K562 (cell line): ENCODE data around the gene DIP2A. TPM values are rescaled to one million over a fixed set of nuclear protein-coding genes. Genes with fewer than 3 reads are reported as not detected.
A peak's percentile ranks its signal among the peaks of the same experiment; 100 is the strongest.

Experiments
- ATAC-seq: fragments of 200-7000 bp; cut with Tn5 transposase; 3 replicates; pipeline ENCODE4 v1.9.1; 2020; ENCODE audit warnings: moderate library complexity
- BruUV-seq: library from RNA; stranded (reverse); fragments of 400-500 nt; replicated peaks from 2 replicates; lab custom pipeline; 2021; lab: Mats Ljungman, UMichigan
- CTCF ChIA-PET: fragments of 300-600 bp; formaldehyde crosslinking; extraction: SDS; loops from one replicate; lab custom pipeline; 2021; ENCODE audit warnings: low intra/inter-chr PET ratio; lab: Yijun Ruan, JAX
- POLR2A ChIA-PET: fragments of 300-600, 350-650 bp; sonication (Branson Sonifier 250); formaldehyde crosslinking; extraction: SDS; loops from one replicate; lab custom pipeline; 2021; ENCODE audit warnings: antibody characterized with exemption, inconsistent platforms; lab: Yijun Ruan, JAX
- DNase-seq, 4 experiments: peaks; one replicate each; pipeline versions ENCODE4 v3.0.0 to v3.0.0-alpha.2; 2011 to 2018; ENCODE audit warnings: low spot score in 3 of 4, mixed read lengths in 3 of 4; ENCODE audit errors: extremely low read depth in 1 of 4
- FAIRE-seq: peaks from 2 replicates; lab custom pipeline; 2011; peaks lifted over from hg19 to GRCh38; lab: Jason Lieb, UNC
- H2AFZ ChIP-seq: 2 replicates; pipeline ENCODE4 v1.6.0; 2011; ENCODE audit warnings: low read depth, low read length, control low read depth, inconsistent platforms
- H3K27ac ChIP-seq: fragments of 200-600 bp; 3 replicates; pipeline ENCODE4 v1.8.0; 2011; ENCODE audit warnings: low read depth, mild to moderate bottlenecking, control low read depth, inconsistent platforms, low read length, moderate library complexity, mixed read lengths; ENCODE audit errors: extremely low read depth
- H3K27me3 ChIP-seq, 2 experiments: fragments of 300-600 bp in 1 of 2; 2 replicates in 1 of 2; 3 replicates in 1 of 2; pipeline versions ENCODE4 v1.6.0 to v1.8.0; 2011; ENCODE audit warnings: inconsistent platforms in 2 of 2, low read length in 2 of 2, mild to moderate bottlenecking in 1 of 2, mixed read lengths in 1 of 2, moderate library complexity in 1 of 2; ENCODE audit not compliant: control insufficient read depth in 2 of 2, insufficient read depth in 2 of 2
- H3K36me3 ChIP-seq: fragments of 300-600 bp; 3 replicates; pipeline ENCODE4 v1.8.0; 2011; ENCODE audit warnings: mild to moderate bottlenecking, low read length, inconsistent platforms; ENCODE audit not compliant: control insufficient read depth, insufficient read depth
- H3K4me1 ChIP-seq, 2 experiments: fragments of 200-600 bp in 1 of 2; replicated peaks in 1 of 2; 2 replicates in 1 of 2; 3 replicates in 1 of 2; pipeline versions ENCODE4 v1.5.1 to v1.8.0; 2011; ENCODE audit warnings: inconsistent platforms in 2 of 2, low read length in 2 of 2, mild to moderate bottlenecking in 1 of 2, mixed read lengths in 1 of 2, moderate library complexity in 1 of 2; ENCODE audit not compliant: control insufficient read depth in 2 of 2, insufficient read depth in 2 of 2
- H3K4me2 ChIP-seq: 2 replicates; pipeline ENCODE4 v1.6.1; 2011; ENCODE audit warnings: low read length, control low read depth, inconsistent platforms, mixed read lengths; ENCODE audit not compliant: insufficient read depth
- H3K4me3 ChIP-seq: fragments of 200-600 bp; sonication (generic), shearing (Covaris generic); 2 replicates; pipeline ENCODE4 v1.5.1; 2016; ENCODE audit warnings: control low read depth, inconsistent platforms
- H3K79me2 ChIP-seq: fragments of 200-600 bp; 3 replicates; pipeline ENCODE4 v1.8.0; 2011; ENCODE audit warnings: low read length, inconsistent platforms; ENCODE audit not compliant: control insufficient read depth, insufficient read depth
- H3K9ac ChIP-seq, 2 experiments: 2 replicates each; pipeline versions ENCODE4 v1.6.0 to v1.6.1; 2011; ENCODE audit warnings: low read depth in 2 of 2, low read length in 2 of 2, control low read depth in 1 of 2, inconsistent platforms in 1 of 2, mild to moderate bottlenecking in 1 of 2, mixed read lengths in 1 of 2; ENCODE audit not compliant: insufficient read depth in 1 of 2
- H3K9me1 ChIP-seq: one replicate; pipeline ENCODE4 v1.6.0; 2011; ENCODE audit warnings: inconsistent platforms, mild to moderate bottlenecking, low read length, moderate library complexity; ENCODE audit not compliant: control insufficient read depth, insufficient read depth
- H3K9me3 ChIP-seq: replicated peaks from 2 replicates; pipeline ENCODE4 v1.5.1; 2011; ENCODE audit warnings: low read depth, low read length, inconsistent platforms; ENCODE audit not compliant: control insufficient read depth, insufficient read depth
- H4K20me1 ChIP-seq: replicated peaks from 2 replicates; pipeline ENCODE4 v1.6.1; 2011; ENCODE audit warnings: low read length, inconsistent platforms, mixed read lengths; ENCODE audit not compliant: control insufficient read depth, insufficient read depth
- ATF7 ChIP-seq: fragments of 450-650 bp; IDR thresholded peaks from 2 replicates; pipeline ENCODE4 v1.7.1; 2014; ENCODE audit warnings: mild to moderate bottlenecking, moderate library complexity
- CC2D1A ChIP-seq: fragments of 450-650 bp; IDR thresholded peaks from 2 replicates; pipeline ENCODE4 v1.6.1; 2017; ENCODE audit warnings: mild to moderate bottlenecking
- CREBBP ChIP-seq: IDR thresholded peaks from one replicate; pipeline ENCODE4 v1.6.1; 2012; ENCODE audit warnings: low read depth, mild to moderate bottlenecking, control low read depth, inconsistent platforms, low read length
- JUNB ChIP-seq: fragments of 450-650 bp; formaldehyde crosslinking; conservative IDR thresholded peaks from 2 replicates; pipeline ENCODE4 v1.4.0; 2020; ENCODE audit warnings: mild to moderate bottlenecking
- PRMT5 ChIP-seq: sonication (generic); formaldehyde crosslinking; IDR thresholded peaks from 2 replicates; pipeline ENCODE4 v1.5.0; 2020; ENCODE audit warnings: missing genetic modification reagents
- TEAD4 ChIP-seq, 2 experiments: sonication (generic) in 1 of 2; formaldehyde crosslinking in 1 of 2; IDR thresholded peaks; 2 replicates each; pipeline versions ENCODE4 v1.6.1 to v1.8.0; 2012 to 2022; ENCODE audit warnings: borderline replicate concordance in 1 of 2, inconsistent platforms in 1 of 2, low read length in 1 of 2, mild to moderate bottlenecking in 1 of 2, missing genetic modification reagents in 1 of 2
- WHSC1 ChIP-seq: IDR thresholded peaks from one replicate; pipeline ENCODE4 v1.6.1; 2012; ENCODE audit warnings: low read length, control low read depth, inconsistent platforms
- WGBS: fragments of 100-300 bp; shearing (Covaris generic); methylation state at CpG from one replicate; pipeline ENCODE4 v1.1.6; 2016; ENCODE audit warnings: low coverage, mixed read lengths; ENCODE audit not compliant: insufficient coverage; ENCODE audit errors: missing lambda C conversion rate; 5-methylcytosine and 5-hydroxymethylcytosine counted together
- in situ Hi-C: fragments of 300-500 bp; cut with MboI; formaldehyde crosslinking; loops from 4 replicates; pipeline ENCODE4 v1.15.0; 2018; ENCODE audit warnings: inconsistent platforms, mixed read lengths
- intact Hi-C: fragments of 100-400 bp; cut with micrococcal nuclease; formaldehyde crosslinking; loops from 2 replicates; pipeline ENCODE4 v1.14.2; 2022
- polyA plus RNA-seq, 8 experiments: library from polyadenylated mRNA; depleted of rRNA in 4 of 8; stranded (reverse) in 5 of 8; unstranded in 3 of 8; fragments of >200 nt; fragmentation: Nextera tagmentation in 2 of 8; fragmentation: Illumina TruSeq in 1 of 8; extraction: Ambion mirVana in 2 of 8; extraction: Trizol in 1 of 8; gene quantifications; 2 replicates each; pipeline versions ENCODE4 v1.2.1 to v1.2.3, GENCODE V29; 2011 to 2014; ENCODE audit warnings: inconsistent platforms in 1 of 8, missing spikeins in 1 of 8
- total RNA-seq, 7 experiments: library from RNA; depleted of rRNA in 6 of 7; stranded (reverse); fragments of >200 nt in 6 of 7; fragmentation: Illumina TruSeq in 2 of 7; extraction: Trizol in 2 of 7; gene quantifications; 2 replicates each; pipeline versions ENCODE4 v1.2.1 to v1.2.3, GENCODE V29; 2011 to 2021; ENCODE audit warnings: low replicate concordance in 1 of 7
- TF ChIP-seq, protein P1 (sequence below): sonication (generic); formaldehyde crosslinking; IDR thresholded peaks from 2 replicates; pipeline ENCODE4 v1.8.1; 2022; ENCODE audit warnings: missing genetic modification reagents
- TF ChIP-seq, protein P2 (sequence below): fragments of 250-450 bp; sonication (Bioruptor Pico); IDR thresholded peaks from 2 replicates; pipeline ENCODE4 v1.8.0; 2022; ENCODE audit warnings: moderate library complexity, mild to moderate bottlenecking, inconsistent platforms
- TF ChIP-seq, protein P3 (sequence below): sonication (generic); formaldehyde crosslinking; IDR thresholded peaks from 2 replicates; pipeline ENCODE4 v1.8.0; 2023; ENCODE audit warnings: mild to moderate bottlenecking, missing genetic modification reagents
- TF ChIP-seq, protein P4 (sequence below): sonication (generic); formaldehyde crosslinking; IDR thresholded peaks from 2 replicates; pipeline ENCODE4 v1.8.0; 2022; ENCODE audit warnings: mild to moderate bottlenecking, missing genetic modification reagents

DIP2A gene
- total and polyA plus RNA-seq, 9 of the 15 experiments (the other 6 are each of a cell fraction or from before 2014, with no cell fraction given) = 4.3 to 34.5 (median 20.3) TPM

DNA sequence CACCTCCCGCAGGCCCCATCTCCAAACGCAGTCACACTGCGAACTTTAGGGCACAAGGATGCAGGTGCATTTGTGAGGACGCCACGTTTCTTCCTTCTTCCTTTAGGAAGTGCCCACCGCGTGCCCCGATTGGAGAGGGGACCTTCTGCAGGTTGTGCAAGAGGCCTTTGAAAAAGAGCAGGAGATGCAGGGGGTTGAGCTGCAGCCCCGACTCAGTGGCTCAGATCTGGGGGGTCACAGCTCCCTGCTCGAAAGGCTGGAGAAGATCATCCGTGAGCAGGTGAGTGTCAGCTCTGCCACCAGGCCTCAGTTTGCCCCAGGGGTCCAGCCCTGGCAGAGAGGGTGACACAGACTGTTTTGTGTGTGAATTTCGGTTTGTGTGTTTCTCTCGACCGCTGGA lies 31.2 kb upstream of the DIP2A start:
- 80% methylated on average over 14 of the region's 14 CpGs for WGBS

More for the DNA sequence above, 31.2 kb upstream of the DIP2A start:
- DNase-seq (no peak), ATAC-seq (no peak), FAIRE-seq (no peak)
- Histone ChIP-seq H3K27ac (no peak overlapping the region), H3K27me3 (no peaks in the 10 kb centered on the region), H3K4me2 (no peak overlapping the region), H2AFZ (no peak overlapping the region), H3K4me3 (no peak overlapping the region), H3K9me1 (no peaks in the 10 kb centered on the region), H4K20me1 (no peaks in the 10 kb centered on the region), H3K4me1 (peaks cover 0 to 9% of the 10 kb centered on the region in 2 experiments; a peak in 1 of 5 replicates), H3K36me3 (peaks cover 62% of the 10 kb centered on the region), H3K9ac (peak overlapping the region in 1 of 2 experiments; percentile 15; a peak in 1 of 4 replicates), H3K9me3 (no peaks in the 10 kb centered on the region), H3K79me2 (no peaks in the 10 kb centered on the region)
- ChIA-PET POLR2A (interaction anchor here (1.0 to 1.6 kb wide), 2 partner anchors 26 to 28 kb away, joined by 3 to 7 read pairs; no protein-coding TSS in a partner anchor), CTCF (no interaction called here)
- intact Hi-C loops (no loop called here), in situ Hi-C loops (no loop called here)
- TF ChIP-seq, protein P1, sequence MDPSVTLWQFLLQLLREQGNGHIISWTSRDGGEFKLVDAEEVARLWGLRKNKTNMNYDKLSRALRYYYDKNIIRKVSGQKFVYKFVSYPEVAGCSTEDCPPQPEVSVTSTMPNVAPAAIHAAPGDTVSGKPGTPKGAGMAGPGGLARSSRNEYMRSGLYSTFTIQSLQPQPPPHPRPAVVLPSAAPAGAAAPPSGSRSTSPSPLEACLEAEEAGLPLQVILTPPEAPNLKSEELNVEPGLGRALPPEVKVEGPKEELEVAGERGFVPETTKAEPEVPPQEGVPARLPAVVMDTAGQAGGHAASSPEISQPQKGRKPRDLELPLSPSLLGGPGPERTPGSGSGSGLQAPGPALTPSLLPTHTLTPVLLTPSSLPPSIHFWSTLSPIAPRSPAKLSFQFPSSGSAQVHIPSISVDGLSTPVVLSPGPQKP (CRISPR knock-in tag) = no peak
- TF ChIP-seq, protein P2, sequence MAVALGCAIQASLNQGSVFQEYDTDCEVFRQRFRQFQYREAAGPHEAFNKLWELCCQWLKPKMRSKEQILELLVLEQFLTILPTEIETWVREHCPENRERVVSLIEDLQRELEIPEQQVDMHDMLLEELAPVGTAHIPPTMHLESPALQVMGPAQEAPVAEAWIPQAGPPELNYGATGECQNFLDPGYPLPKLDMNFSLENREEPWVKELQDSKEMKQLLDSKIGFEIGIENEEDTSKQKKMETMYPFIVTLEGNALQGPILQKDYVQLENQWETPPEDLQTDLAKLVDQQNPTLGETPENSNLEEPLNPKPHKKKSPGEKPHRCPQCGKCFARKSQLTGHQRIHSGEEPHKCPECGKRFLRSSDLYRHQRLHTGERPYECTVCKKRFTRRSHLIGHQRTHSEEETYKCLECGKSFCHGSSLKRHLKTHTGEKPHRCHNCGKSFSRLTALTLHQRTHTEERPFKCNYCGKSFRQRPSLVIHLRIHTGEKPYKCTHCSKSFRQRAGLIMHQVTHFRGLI = no peak
- TF ChIP-seq JUNB (CRISPR knock-in tag) (no peak), PRMT5 (no peak), WHSC1 (no peak), CREBBP (no peak), CC2D1A (no peak), TEAD4 (IDR thresholded peaks at IDR 0.05; ENCODE audit: low read length) (no peak), TEAD4 (CRISPR knock-in tag; IDR thresholded peaks at IDR 0.05; ENCODE audit: borderline replicate concordance) (no peak), ATF7 (no peak)
- TF ChIP-seq, protein P3, sequence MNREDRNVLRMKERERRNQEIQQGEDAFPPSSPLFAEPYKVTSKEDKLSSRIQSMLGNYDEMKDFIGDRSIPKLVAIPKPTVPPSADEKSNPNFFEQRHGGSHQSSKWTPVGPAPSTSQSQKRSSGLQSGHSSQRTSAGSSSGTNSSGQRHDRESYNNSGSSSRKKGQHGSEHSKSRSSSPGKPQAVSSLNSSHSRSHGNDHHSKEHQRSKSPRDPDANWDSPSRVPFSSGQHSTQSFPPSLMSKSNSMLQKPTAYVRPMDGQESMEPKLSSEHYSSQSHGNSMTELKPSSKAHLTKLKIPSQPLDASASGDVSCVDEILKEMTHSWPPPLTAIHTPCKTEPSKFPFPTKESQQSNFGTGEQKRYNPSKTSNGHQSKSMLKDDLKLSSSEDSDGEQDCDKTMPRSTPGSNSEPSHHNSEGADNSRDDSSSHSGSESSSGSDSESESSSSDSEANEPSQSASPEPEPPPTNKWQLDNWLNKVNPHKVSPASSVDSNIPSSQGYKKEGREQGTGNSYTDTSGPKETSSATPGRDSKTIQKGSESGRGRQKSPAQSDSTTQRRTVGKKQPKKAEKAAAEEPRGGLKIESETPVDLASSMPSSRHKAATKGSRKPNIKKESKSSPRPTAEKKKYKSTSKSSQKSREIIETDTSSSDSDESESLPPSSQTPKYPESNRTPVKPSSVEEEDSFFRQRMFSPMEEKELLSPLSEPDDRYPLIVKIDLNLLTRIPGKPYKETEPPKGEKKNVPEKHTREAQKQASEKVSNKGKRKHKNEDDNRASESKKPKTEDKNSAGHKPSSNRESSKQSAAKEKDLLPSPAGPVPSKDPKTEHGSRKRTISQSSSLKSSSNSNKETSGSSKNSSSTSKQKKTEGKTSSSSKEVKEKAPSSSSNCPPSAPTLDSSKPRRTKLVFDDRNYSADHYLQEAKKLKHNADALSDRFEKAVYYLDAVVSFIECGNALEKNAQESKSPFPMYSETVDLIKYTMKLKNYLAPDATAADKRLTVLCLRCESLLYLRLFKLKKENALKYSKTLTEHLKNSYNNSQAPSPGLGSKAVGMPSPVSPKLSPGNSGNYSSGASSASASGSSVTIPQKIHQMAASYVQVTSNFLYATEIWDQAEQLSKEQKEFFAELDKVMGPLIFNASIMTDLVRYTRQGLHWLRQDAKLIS = no peak
- TF ChIP-seq, protein P4, sequence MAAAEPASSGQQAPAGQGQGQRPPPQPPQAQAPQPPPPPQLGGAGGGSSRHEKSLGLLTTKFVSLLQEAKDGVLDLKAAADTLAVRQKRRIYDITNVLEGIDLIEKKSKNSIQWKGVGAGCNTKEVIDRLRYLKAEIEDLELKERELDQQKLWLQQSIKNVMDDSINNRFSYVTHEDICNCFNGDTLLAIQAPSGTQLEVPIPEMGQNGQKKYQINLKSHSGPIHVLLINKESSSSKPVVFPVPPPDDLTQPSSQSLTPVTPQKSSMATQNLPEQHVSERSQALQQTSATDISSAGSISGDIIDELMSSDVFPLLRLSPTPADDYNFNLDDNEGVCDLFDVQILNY (CRISPR knock-in tag) = no peak
- no TSS peak for BruUV-seq
